ENCODE measurements around the gene GPX8.
A peak's percentile ranks its signal among the peaks of the same experiment; 100 is the strongest.

GPX8 gene

GRCh38 chr5:55173687-55174230 is 13.8 kb downstream of the GPX8 start:
- Histone ChIP-seq H3K27ac (ENCODE audit: low read depth, low read length) (no peak overlapping the region), H3K27me3 (ENCODE audit: insufficient read depth, low read length, poor library complexity) (peaks cover 24% of the 10 kb centered on the region), H3K79me2 (ENCODE audit: control insufficient read depth, insufficient read depth, low read length) (no peaks in the 10 kb centered on the region), H3K23ac (ENCODE audit: low read length) (no peak overlapping the region), H2AK5ac (ENCODE audit: low read length) (no peak overlapping the region), H3K79me1 (ENCODE audit: low read length) (no peaks in the 10 kb centered on the region), H3K9ac (ENCODE audit: low read length) (peak overlapping the region; percentile 7), H3K36me3 (ENCODE audit: control insufficient read depth, insufficient read depth, low read length) (no peaks in the 10 kb centered on the region), H3K4me1 (ENCODE audit: control insufficient read depth, low read depth, low read length) (peaks cover 3% of the 10 kb centered on the region), H4K8ac (ENCODE audit: low read depth, low read length) (no peak overlapping the region), H3K4ac (ENCODE audit: low read depth, low read length) (no peak overlapping the region), H2BK5ac (ENCODE audit: low read length) (no peak overlapping the region), H4K5ac (ENCODE audit: low read length) (no peak overlapping the region), H2BK15ac (replicated peaks; ENCODE audit: low read depth) (no peak overlapping the region), H3K4me3 (ENCODE audit: low read length) (no peak overlapping the region), H3K4me2 (ENCODE audit: low read length) (peak overlapping the region; percentile 30), H2BK120ac (ENCODE audit: low read depth, low read length) (no peak overlapping the region), H3K18ac (ENCODE audit: low read length) (no peak overlapping the region), H3K56ac (ENCODE audit: low read length) (no peak overlapping the region)
- no peak for DNase-seq
- WGBS (ENCODE audit: extremely low coverage, insufficient coverage, low lambda C conversion rate) = no CpG with 5 or more reads among the region's 8 CpGs

DNA sequence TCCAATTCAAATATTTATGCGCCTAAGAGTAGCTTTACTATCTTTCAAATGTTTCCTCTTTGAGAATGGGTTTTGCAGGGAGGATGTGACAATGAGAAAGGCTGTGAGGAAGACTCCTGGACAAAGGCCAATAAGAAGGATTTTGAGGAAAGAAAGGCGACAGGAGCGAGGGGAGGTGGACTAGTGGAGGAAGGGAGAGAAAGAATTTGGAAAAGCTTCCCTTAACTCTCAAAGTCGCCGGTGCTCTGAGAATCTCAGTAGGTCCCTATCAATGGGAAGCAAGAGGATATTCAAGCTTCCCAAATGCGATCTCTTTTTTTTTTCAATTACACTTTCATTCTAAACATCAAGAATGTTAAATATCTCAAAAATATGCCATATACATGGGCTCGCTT is 15.8 kb downstream of the GPX8 start:
- Histone ChIP-seq H3K27me3 (ENCODE audit: insufficient read depth, low read length, poor library complexity) (peaks cover 30% of the 10 kb centered on the region), H2BK15ac (replicated peaks; ENCODE audit: low read depth) (no peak overlapping the region), H3K36me3 (ENCODE audit: control insufficient read depth, insufficient read depth, low read length) (no peaks in the 10 kb centered on the region), H3K79me1 (ENCODE audit: low read length) (no peaks in the 10 kb centered on the region), H3K23ac (ENCODE audit: low read length) (no peak overlapping the region), H2BK5ac (ENCODE audit: low read length) (no peak overlapping the region), H3K4me1 (ENCODE audit: control insufficient read depth, low read depth, low read length) (peaks cover 3% of the 10 kb centered on the region), H4K5ac (ENCODE audit: low read length) (no peak overlapping the region), H3K79me2 (ENCODE audit: control insufficient read depth, insufficient read depth, low read length) (no peaks in the 10 kb centered on the region), H3K4me2 (ENCODE audit: low read length) (peak overlapping the region; percentile 51), H3K9ac (ENCODE audit: low read length) (peak overlapping the region; percentile 35), H3K18ac (ENCODE audit: low read length) (no peak overlapping the region), H3K27ac (ENCODE audit: low read depth, low read length) (no peak overlapping the region), H4K8ac (ENCODE audit: low read depth, low read length) (no peak overlapping the region), H3K4ac (ENCODE audit: low read depth, low read length) (no peak overlapping the region), H3K56ac (ENCODE audit: low read length) (no peak overlapping the region), H2BK120ac (ENCODE audit: low read depth, low read length) (no peak overlapping the region), H3K4me3 (ENCODE audit: low read length) (no peak overlapping the region), H2AK5ac (ENCODE audit: low read length) (no peak overlapping the region)
- no CpG with 5 or more reads among the region's 7 CpGs for WGBS (ENCODE audit: extremely low coverage, insufficient coverage, low lambda C conversion rate)
- DNase-seq = peak; percentile 19

- H2AK5ac ChIP-seq (ENCODE audit: low read length) = no peak overlapping the region
- no peaks in the 10 kb centered on the region for H3K36me3 ChIP-seq (ENCODE audit: control insufficient read depth, insufficient read depth, low read length)
These were observed 16.3 kb downstream of the GPX8 start for GRCh38 chr5:55176176-55176818.

DNA sequence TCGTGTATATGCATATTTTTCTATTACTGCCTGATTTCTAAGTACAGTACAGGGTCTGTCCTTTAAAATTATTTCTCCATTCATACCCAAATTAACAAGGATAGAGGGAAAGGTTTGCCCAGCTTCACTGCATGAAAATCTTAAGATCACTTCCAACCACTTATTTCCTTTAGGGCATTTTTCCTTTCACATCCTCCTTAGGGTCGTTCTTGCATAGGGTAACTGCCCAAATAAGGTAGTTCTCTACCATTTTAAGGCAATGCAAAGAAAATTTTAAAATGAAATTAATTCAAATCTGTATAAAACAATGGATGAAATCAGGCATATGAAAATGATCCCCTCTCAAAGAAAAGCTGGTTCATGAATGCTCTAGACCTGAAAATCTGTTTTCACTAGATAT is 17.1 kb downstream of the GPX8 start:
- Histone ChIP-seq H2AK5ac (ENCODE audit: low read length) (no peak overlapping the region), H2BK15ac (replicated peaks; ENCODE audit: low read depth) (no peak overlapping the region), H3K4me2 (ENCODE audit: low read length) (no peak overlapping the region), H3K56ac (ENCODE audit: low read length) (no peak overlapping the region), H3K18ac (ENCODE audit: low read length) (no peak overlapping the region), H3K9ac (ENCODE audit: low read length) (no peak overlapping the region), H3K27me3 (ENCODE audit: insufficient read depth, low read length, poor library complexity) (peaks cover 32% of the 10 kb centered on the region), H3K79me2 (ENCODE audit: control insufficient read depth, insufficient read depth, low read length) (no peaks in the 10 kb centered on the region), H3K79me1 (ENCODE audit: low read length) (no peaks in the 10 kb centered on the region), H3K36me3 (ENCODE audit: control insufficient read depth, insufficient read depth, low read length) (no peaks in the 10 kb centered on the region), H2BK120ac (ENCODE audit: low read depth, low read length) (no peak overlapping the region), H4K8ac (ENCODE audit: low read depth, low read length) (no peak overlapping the region), H3K27ac (ENCODE audit: low read depth, low read length) (no peak overlapping the region), H3K4ac (ENCODE audit: low read depth, low read length) (no peak overlapping the region), H2BK5ac (ENCODE audit: low read length) (no peak overlapping the region), H3K23ac (ENCODE audit: low read length) (no peak overlapping the region), H4K5ac (ENCODE audit: low read length) (no peak overlapping the region), H3K4me1 (ENCODE audit: control insufficient read depth, low read depth, low read length) (peaks cover 3% of the 10 kb centered on the region), H3K4me3 (ENCODE audit: low read length) (no peak overlapping the region)
- WGBS (ENCODE audit: extremely low coverage, insufficient coverage, low lambda C conversion rate) = no CpG with 5 or more reads among the region's 2 CpGs
- DNase-seq = no peak

More at GRCh38 chr5:55176176-55176818, 16.3 kb downstream of the GPX8 start:
- peak overlapping the region; percentile 89 for H3K4me2 ChIP-seq (ENCODE audit: low read length)
- no CpG with 5 or more reads among the region's 44 CpGs for WGBS (ENCODE audit: extremely low coverage, insufficient coverage, low lambda C conversion rate)
- H2BK15ac ChIP-seq (replicated peaks; ENCODE audit: low read depth) = no peak overlapping the region
- H3K9ac ChIP-seq (ENCODE audit: low read length) = peak overlapping the region; percentile 65
- no peak overlapping the region for H3K18ac ChIP-seq (ENCODE audit: low read length)
- peak overlapping the region; percentile 31 for H3K4me3 ChIP-seq (ENCODE audit: low read length)
- H2BK5ac ChIP-seq (ENCODE audit: low read length) = no peak overlapping the region
- no peak overlapping the region for H4K5ac ChIP-seq (ENCODE audit: low read length)
- H3K4me1 ChIP-seq (ENCODE audit: control insufficient read depth, low read depth, low read length) = peaks cover 3% of the 10 kb centered on the region
- H3K23ac ChIP-seq (ENCODE audit: low read length) = peak overlapping the region; percentile 48
- no peaks in the 10 kb centered on the region for H3K79me1 ChIP-seq (ENCODE audit: low read length)
- no peak overlapping the region for H3K4ac ChIP-seq (ENCODE audit: low read depth, low read length)
- peaks cover 30% of the 10 kb centered on the region for H3K27me3 ChIP-seq (ENCODE audit: insufficient read depth, low read length, poor library complexity)
- H2BK120ac ChIP-seq (ENCODE audit: low read depth, low read length) = no peak overlapping the region
- H3K56ac ChIP-seq (ENCODE audit: low read length) = peak overlapping the region; percentile 74
- DNase-seq = peak; percentile 85
- H3K79me2 ChIP-seq (ENCODE audit: control insufficient read depth, insufficient read depth, low read length) = no peaks in the 10 kb centered on the region
- H3K27ac ChIP-seq (ENCODE audit: low read depth, low read length) = no peak overlapping the region
- no peak overlapping the region for H4K8ac ChIP-seq (ENCODE audit: low read depth, low read length)

DNA sequence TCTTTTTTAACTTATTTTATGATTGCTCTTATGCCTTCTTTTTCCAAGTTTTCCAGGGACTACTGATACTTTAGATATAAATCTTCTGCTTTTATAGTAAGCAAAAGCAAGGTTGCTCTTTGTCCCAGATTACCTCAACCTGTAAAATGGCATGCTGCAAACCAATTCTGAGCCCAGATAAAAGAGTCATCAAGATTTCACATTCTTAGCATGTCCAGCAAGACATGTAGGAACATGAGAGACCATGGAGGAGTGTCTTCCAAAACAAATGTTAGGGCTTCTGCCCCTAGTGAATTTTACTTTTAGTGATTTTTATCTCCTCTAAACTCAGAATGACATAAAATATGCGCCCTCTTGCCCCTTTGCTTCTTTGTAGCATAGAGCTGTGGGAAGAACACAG is 20.0 kb downstream of the GPX8 start:
- no peak overlapping the region for H2AK5ac ChIP-seq (ENCODE audit: low read length)
- H3K36me3 ChIP-seq (ENCODE audit: control insufficient read depth, insufficient read depth, low read length) = no peaks in the 10 kb centered on the region
- H2BK120ac ChIP-seq (ENCODE audit: low read depth, low read length) = no peak overlapping the region
- no peak overlapping the region for H2BK5ac ChIP-seq (ENCODE audit: low read length)
- H3K4ac ChIP-seq (ENCODE audit: low read depth, low read length) = no peak overlapping the region
- no peaks in the 10 kb centered on the region for H3K79me2 ChIP-seq (ENCODE audit: control insufficient read depth, insufficient read depth, low read length)
- H3K4me1 ChIP-seq (ENCODE audit: control insufficient read depth, low read depth, low read length) = no peaks in the 10 kb centered on the region
- H3K27ac ChIP-seq (ENCODE audit: low read depth, low read length) = no peak overlapping the region
- no peak overlapping the region for H2BK15ac ChIP-seq (replicated peaks; ENCODE audit: low read depth)
- no peak overlapping the region for H3K9ac ChIP-seq (ENCODE audit: low read length)
- no peak overlapping the region for H4K8ac ChIP-seq (ENCODE audit: low read depth, low read length)
- H3K23ac ChIP-seq (ENCODE audit: low read length) = no peak overlapping the region
- no peak overlapping the region for H3K18ac ChIP-seq (ENCODE audit: low read length)
- no peaks in the 10 kb centered on the region for H3K79me1 ChIP-seq (ENCODE audit: low read length)
- peaks cover 26% of the 10 kb centered on the region for H3K27me3 ChIP-seq (ENCODE audit: insufficient read depth, low read length, poor library complexity)
- no peak overlapping the region for H3K4me3 ChIP-seq (ENCODE audit: low read length)
- H3K4me2 ChIP-seq (ENCODE audit: low read length) = no peak overlapping the region
- no peak overlapping the region for H3K56ac ChIP-seq (ENCODE audit: low read length)
- no peak overlapping the region for H4K5ac ChIP-seq (ENCODE audit: low read length)
- WGBS (ENCODE audit: extremely low coverage, insufficient coverage, low lambda C conversion rate) = no CpG with 5 or more reads among the region's 1 CpG
- DNase-seq = no peak

DNA sequence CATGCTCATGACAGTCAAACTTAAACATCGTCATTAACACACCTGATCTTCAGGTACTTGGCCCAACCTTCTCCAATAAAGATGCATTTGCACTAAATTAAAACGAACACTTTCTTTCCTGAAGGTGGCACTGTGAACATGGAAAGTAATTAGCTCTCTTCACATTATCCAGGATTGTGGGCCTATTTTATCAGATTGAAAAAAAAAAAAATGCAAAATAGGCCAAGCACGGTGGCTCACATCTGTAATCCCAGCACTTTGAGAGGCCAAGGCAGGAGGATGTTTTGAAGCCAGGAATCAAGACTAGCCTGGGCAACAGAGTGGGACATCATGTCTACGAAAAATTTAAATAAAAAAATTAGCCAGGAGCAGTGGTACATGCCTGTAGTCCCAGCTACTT is 27.4 kb downstream of the GPX8 start:
- Histone ChIP-seq H3K36me3 (ENCODE audit: control insufficient read depth, insufficient read depth, low read length) (no peaks in the 10 kb centered on the region), H3K79me2 (ENCODE audit: control insufficient read depth, insufficient read depth, low read length) (no peaks in the 10 kb centered on the region), H3K27me3 (ENCODE audit: insufficient read depth, low read length, poor library complexity) (peaks cover 1% of the 10 kb centered on the region), H3K79me1 (ENCODE audit: low read length) (no peaks in the 10 kb centered on the region), H3K4ac (ENCODE audit: low read depth, low read length) (no peak overlapping the region), H3K56ac (ENCODE audit: low read length) (no peak overlapping the region), H3K4me2 (ENCODE audit: low read length) (no peak overlapping the region), H3K9ac (ENCODE audit: low read length) (no peak overlapping the region), H2BK15ac (replicated peaks; ENCODE audit: low read depth) (no peak overlapping the region), H2BK5ac (ENCODE audit: low read length) (no peak overlapping the region), H2AK5ac (ENCODE audit: low read length) (no peak overlapping the region), H3K23ac (ENCODE audit: low read length) (no peak overlapping the region), H4K5ac (ENCODE audit: low read length) (no peak overlapping the region), H3K18ac (ENCODE audit: low read length) (no peak overlapping the region), H3K4me3 (ENCODE audit: low read length) (no peak overlapping the region), H3K27ac (ENCODE audit: low read depth, low read length) (no peak overlapping the region), H4K8ac (ENCODE audit: low read depth, low read length) (no peak overlapping the region), H2BK120ac (ENCODE audit: low read depth, low read length) (no peak overlapping the region), H3K4me1 (ENCODE audit: control insufficient read depth, low read depth, low read length) (no peaks in the 10 kb centered on the region)
- peak; percentile 45 for DNase-seq
- no CpG with 5 or more reads among the region's 4 CpGs for WGBS (ENCODE audit: extremely low coverage, insufficient coverage, low lambda C conversion rate)
